SK-N-MC (cell line): ENCODE data around the gene COBL.

Experiments used
- DNase-seq: peaks from one replicate; pipeline ENCODE4 v3.0.0-alpha.2; 2011; ENCODE audit warnings: low read depth, low spot score
- H3K27ac ChIP-seq: fragments of 200-600 bp; sonication (generic); 2 replicates; pipeline ENCODE4 v1.5.1; 2016; ENCODE audit warnings: mixed run types
- H3K36me3 ChIP-seq: fragments of 200-600 bp; sonication (generic); 2 replicates; pipeline ENCODE4 v1.6.1; 2017; ENCODE audit warnings: antibody characterized with exemption, low read length, mixed read lengths; ENCODE audit not compliant: insufficient read depth
- H3K4me3 ChIP-seq: fragments of 200-600 bp; sonication (generic); 2 replicates; pipeline ENCODE4 v1.5.1; 2016
- H3K9ac ChIP-seq: fragments of 200-600 bp; sonication (generic); 2 replicates; pipeline ENCODE4 v1.8.0; 2017; ENCODE audit warnings: mixed run types, mixed read lengths; ENCODE audit not compliant: insufficient read length
- H3K9me3 ChIP-seq: fragments of 200-600 bp; sonication (generic); 2 replicates; pipeline ENCODE4 v1.6.1; 2017; ENCODE audit warnings: low read depth, mild to moderate bottlenecking, antibody characterized with exemption, low read length, moderate library complexity, mixed read lengths
- EZH2 ChIP-seq: fragments of 200-600 bp; sonication (generic); IDR thresholded peaks from one replicate; pipeline ENCODE4 v1.6.1; 2017; ENCODE audit warnings: antibody characterized with exemption
- FOXP2 ChIP-seq: optimal IDR thresholded peaks from 2 replicates; pipeline ENCODE3; 2011; ENCODE audit warnings: mild to moderate bottlenecking, moderate library complexity; ENCODE audit not compliant: insufficient read depth; ENCODE audit errors: extremely low read length, control extremely low read depth
- POLR2AphosphoS5 ChIP-seq: IDR thresholded peaks from 2 replicates; pipeline ENCODE4 v1.6.1; 2012; ENCODE audit warnings: mild to moderate bottlenecking, low read depth, low read length, borderline replicate concordance

Gene COBL

GRCh38 chr7:51078653-51079052 lies 238.0 kb downstream of the COBL start:
- Histone ChIP-seq H3K9ac (no peak overlapping the region), H3K27ac (no peak overlapping the region), H3K9me3 (no peaks in the 10 kb centered on the region), H3K4me3 (no peak overlapping the region), H3K36me3 (no peaks in the 10 kb centered on the region)
- TF ChIP-seq POLR2AphosphoS5 (no peak), EZH2 (no peak), FOXP2 (no peak)
- DNase-seq, result no peak

GRCh38 chr7:51077987-51078370 lies 238.6 kb downstream of the COBL start:
- H3K27ac ChIP-seq, result no peak overlapping the region
- TF ChIP-seq EZH2, result no peak
- TF ChIP-seq POLR2AphosphoS5, result no peak
- TF ChIP-seq FOXP2, result no peak
- no peak for DNase-seq
- H3K36me3 ChIP-seq, result no peaks in the 10 kb centered on the region
- H3K9me3 ChIP-seq, result no peaks in the 10 kb centered on the region
- H3K4me3 ChIP-seq, result no peak overlapping the region
- no peak overlapping the region for H3K9ac ChIP-seq

- Histone ChIP-seq H3K4me3 (no peak overlapping the region), H3K36me3 (no peaks in the 10 kb centered on the region), H3K9ac (no peak overlapping the region), H3K9me3 (no peaks in the 10 kb centered on the region), H3K27ac (no peak overlapping the region)
- TF ChIP-seq EZH2, result no peak
- no peak for TF ChIP-seq POLR2AphosphoS5
- no peak for TF ChIP-seq FOXP2
- no peak for DNase-seq
These were observed 239.2 kb downstream of the COBL start for GRCh38 chr7:51077316-51077986.

- Histone ChIP-seq H3K36me3 (no peaks in the 10 kb centered on the region), H3K27ac (no peak overlapping the region), H3K9me3 (no peaks in the 10 kb centered on the region), H3K9ac (no peak overlapping the region), H3K4me3 (no peak overlapping the region)
- TF ChIP-seq FOXP2, result no peak
- TF ChIP-seq POLR2AphosphoS5, result no peak
- no peak for TF ChIP-seq EZH2
- no peak for DNase-seq
These were observed 240.7 kb downstream of the COBL start for GRCh38 chr7:51075681-51076580.

- DNase-seq, result no peak
- TF ChIP-seq POLR2AphosphoS5 (no peak), FOXP2 (no peak), EZH2 (no peak)
- Histone ChIP-seq H3K4me3 (no peak overlapping the region), H3K27ac (no peak overlapping the region), H3K9me3 (no peaks in the 10 kb centered on the region), H3K36me3 (no peaks in the 10 kb centered on the region), H3K9ac (no peak overlapping the region)
These were observed 243.4 kb downstream of the COBL start for GRCh38 chr7:51073171-51073570.

- Histone ChIP-seq H3K36me3 (no peaks in the 10 kb centered on the region), H3K9ac (no peak overlapping the region), H3K27ac (no peak overlapping the region), H3K9me3 (no peaks in the 10 kb centered on the region), H3K4me3 (no peak overlapping the region)
- TF ChIP-seq EZH2 (no peak), POLR2AphosphoS5 (no peak)
- DNase-seq, result no peak
These were observed 244.3 kb downstream of the COBL start for GRCh38 chr7:51072281-51072680.

- Histone ChIP-seq H3K9ac (no peak overlapping the region), H3K4me3 (no peak overlapping the region), H3K36me3 (no peaks in the 10 kb centered on the region), H3K27ac (no peak overlapping the region), H3K9me3 (no peaks in the 10 kb centered on the region)
- TF ChIP-seq EZH2, result no peak
- no peak for TF ChIP-seq FOXP2
- TF ChIP-seq POLR2AphosphoS5, result no peak
- DNase-seq, result no peak
These were observed 245.2 kb downstream of the COBL start for GRCh38 chr7:51071427-51071826.

GRCh38 chr7:51070151-51070550 lies 246.5 kb downstream of the COBL start:
- DNase-seq, result no peak
- TF ChIP-seq POLR2AphosphoS5 (no peak), EZH2 (no peak), FOXP2 (no peak)
- Histone ChIP-seq H3K9me3 (no peaks in the 10 kb centered on the region), H3K4me3 (no peak overlapping the region), H3K36me3 (no peaks in the 10 kb centered on the region), H3K27ac (no peak overlapping the region), H3K9ac (no peak overlapping the region)
